Esophagus (tissue), 2 donors: ENCODE data around the gene SOS1. TPM values are rescaled to one million over a fixed set of nuclear protein-coding genes. Genes with fewer than 3 reads are reported as not detected.

Experiments used
- H3K27ac ChIP-seq, 2 donors: one replicate each; pipeline ENCODE4 v1.5.1; 2013; ENCODE audit warnings: low read depth in 2 of 2, mild to moderate bottlenecking in 2 of 2, inconsistent platforms in 1 of 2, low read length in 1 of 2, moderate library complexity in 1 of 2
- H3K27me3 ChIP-seq, 2 donors: one replicate each; pipeline ENCODE4 v1.6.1; 2013; ENCODE audit warnings: low read length in 2 of 2, control low read depth in 1 of 2, mild to moderate bottlenecking in 1 of 2; ENCODE audit not compliant: insufficient read depth in 2 of 2, control insufficient read depth in 1 of 2
- H3K36me3 ChIP-seq, 2 donors: one replicate each; pipeline ENCODE4 v1.6.1; 2013; ENCODE audit warnings: low read length in 1 of 2; ENCODE audit not compliant: control insufficient read depth in 2 of 2, insufficient read depth in 2 of 2
- H3K4me1 ChIP-seq, 2 donors: one replicate each; pipeline ENCODE4 v1.6.1; 2013; ENCODE audit warnings: low read length in 1 of 2; ENCODE audit not compliant: control insufficient read depth in 2 of 2, insufficient read depth in 2 of 2
- H3K4me3 ChIP-seq, 2 donors: one replicate each; pipeline ENCODE4 v1.5.1; 2013; ENCODE audit warnings: low read length in 2 of 2, mild to moderate bottlenecking in 2 of 2, low read depth in 1 of 2, moderate library complexity in 1 of 2
- H3K9me3 ChIP-seq, 2 donors: one replicate each; pipeline ENCODE4 v1.6.1; 2013; ENCODE audit warnings: mild to moderate bottlenecking in 2 of 2, low read depth in 1 of 2, low read length in 1 of 2, moderate library complexity in 1 of 2; ENCODE audit not compliant: control insufficient read depth in 2 of 2, insufficient read depth in 1 of 2
- WGBS, 2 donors: extraction: QIAGEN DNeasy Blood & Tissue Kit; methylation state at CpG; one replicate each; pipeline ENCODE4 v1.1.7; 2013; 5-methylcytosine and 5-hydroxymethylcytosine counted together
- polyA plus RNA-seq, 2 donors: library from polyadenylated mRNA; stranded (reverse); fragments of 200-250 nt; gene quantifications; one replicate each; pipeline ENCODE4 v1.2.3, GENCODE V29; 2013
- donor health status: healthy with polysubstance abuse.
- donor health status: Bipolar disorder and iron deficiency.

Gene SOS1
- polyA plus RNA-seq, 2 donors: 5.5 to 5.8 TPM

- no peak overlapping the region for H3K27ac ChIP-seq
- H3K4me1 ChIP-seq: no peaks in the 10 kb centered on the region
- no peaks in the 10 kb centered on the region for H3K9me3 ChIP-seq
- 82 to 84% methylated on average over 1 of the region's 1 CpG for WGBS, 2 donors
- no peaks in the 10 kb centered on the region for H3K36me3 ChIP-seq
- H3K4me3 ChIP-seq: no peak overlapping the region
- H3K27me3 ChIP-seq: no peaks in the 10 kb centered on the region
Measured at GRCh38 chr2:39109537-39109936, 11.3 kb downstream of the SOS1 start.

DNA sequence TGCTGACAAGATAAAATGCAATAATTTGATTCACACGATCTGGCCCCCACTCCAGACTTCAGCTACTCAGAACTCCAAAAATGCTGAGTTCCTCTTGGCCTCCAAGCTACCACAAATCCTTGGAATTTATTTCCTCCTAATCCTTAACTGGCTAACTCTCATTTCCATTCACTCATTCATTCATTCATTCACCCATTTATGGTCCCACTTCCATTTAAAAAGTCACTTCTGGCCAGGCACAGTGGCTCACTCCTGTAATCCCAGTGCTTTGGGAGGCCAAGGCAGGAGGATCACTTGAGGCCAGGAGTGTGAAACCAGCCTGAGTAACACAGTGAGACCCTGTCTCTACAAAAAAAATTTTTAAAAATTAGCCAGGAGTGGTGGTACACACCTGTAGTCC is 12.5 kb downstream of the SOS1 start:
- Histone ChIP-seq H3K4me3 (no peak overlapping the region), H3K4me1 (no peaks in the 10 kb centered on the region), H3K36me3 (no peaks in the 10 kb centered on the region), H3K9me3 (no peaks in the 10 kb centered on the region), H3K27ac (no peak overlapping the region), H3K27me3 (no peaks in the 10 kb centered on the region)
- 53 to 69% methylated on average over 1 of the region's 1 CpG for WGBS, 2 donors

GRCh38 chr2:39107724-39108273 is 13.1 kb downstream of the SOS1 start:
- H3K9me3 ChIP-seq: no peaks in the 10 kb centered on the region
- 38 to 46% methylated on average over 2 of the region's 2 CpGs for WGBS, 2 donors
- no peak overlapping the region for H3K4me3 ChIP-seq
- no peaks in the 10 kb centered on the region for H3K27me3 ChIP-seq
- no peak overlapping the region for H3K27ac ChIP-seq
- no peaks in the 10 kb centered on the region for H3K36me3 ChIP-seq
- H3K4me1 ChIP-seq: no peaks in the 10 kb centered on the region

- no peak overlapping the region for H3K27ac ChIP-seq
- H3K27me3 ChIP-seq: no peaks in the 10 kb centered on the region
- H3K9me3 ChIP-seq: no peaks in the 10 kb centered on the region
- no peaks in the 10 kb centered on the region for H3K36me3 ChIP-seq
- no peaks in the 10 kb centered on the region for H3K4me1 ChIP-seq
- 26 to 39% methylated on average over 4 of the region's 4 CpGs for WGBS, 2 donors
- no peak overlapping the region for H3K4me3 ChIP-seq
Measured at GRCh38 chr2:39107156-39107555, 13.7 kb downstream of the SOS1 start.

DNA sequence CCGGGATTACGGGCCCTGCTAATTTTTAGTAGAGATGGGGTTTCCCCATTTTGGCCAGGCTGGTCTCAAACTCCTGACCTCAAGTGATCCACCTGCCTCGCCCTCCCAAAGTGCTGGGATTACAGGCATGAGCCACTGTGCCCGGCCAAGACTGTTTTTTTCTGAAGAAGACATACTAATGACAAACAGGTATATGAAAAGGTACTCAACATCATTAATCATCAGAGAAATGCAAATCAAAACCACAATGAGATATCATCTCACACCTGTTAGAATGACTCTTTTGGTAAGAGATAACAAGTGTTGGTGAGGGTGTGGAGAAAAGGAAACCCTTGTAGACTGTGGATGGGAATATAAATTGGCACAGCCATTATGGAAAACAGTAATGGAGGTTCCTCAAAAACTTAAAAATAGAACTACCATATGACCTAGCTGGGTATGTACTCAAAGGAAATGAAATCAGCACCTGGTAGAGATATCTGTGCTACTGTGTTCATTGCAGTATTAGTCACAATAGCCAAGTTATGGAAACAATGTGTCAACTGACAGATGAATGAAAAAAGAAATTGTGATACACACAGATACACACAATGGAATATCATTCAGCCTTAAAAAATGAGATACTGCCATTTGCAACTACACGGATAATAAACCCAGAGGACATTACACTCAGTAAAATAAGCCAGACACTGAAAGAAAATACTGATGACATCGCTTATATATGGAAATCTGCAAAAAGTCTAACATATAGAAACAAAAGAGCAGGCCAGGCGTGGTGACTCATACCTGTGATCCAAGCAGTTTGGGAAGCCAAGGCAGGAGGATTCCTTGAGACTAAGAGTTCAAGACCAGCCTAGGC is 20.8 kb downstream of the SOS1 start:
- no peaks in the 10 kb centered on the region for H3K4me1 ChIP-seq
- no peak overlapping the region for H3K27ac ChIP-seq
- WGBS, 2 donors: 83 to 87% methylated on average over 7 of the region's 7 CpGs
- H3K36me3 ChIP-seq: no peaks in the 10 kb centered on the region
- no peaks in the 10 kb centered on the region for H3K9me3 ChIP-seq
- no peaks in the 10 kb centered on the region for H3K27me3 ChIP-seq
- H3K4me3 ChIP-seq: no peak overlapping the region

DNA sequence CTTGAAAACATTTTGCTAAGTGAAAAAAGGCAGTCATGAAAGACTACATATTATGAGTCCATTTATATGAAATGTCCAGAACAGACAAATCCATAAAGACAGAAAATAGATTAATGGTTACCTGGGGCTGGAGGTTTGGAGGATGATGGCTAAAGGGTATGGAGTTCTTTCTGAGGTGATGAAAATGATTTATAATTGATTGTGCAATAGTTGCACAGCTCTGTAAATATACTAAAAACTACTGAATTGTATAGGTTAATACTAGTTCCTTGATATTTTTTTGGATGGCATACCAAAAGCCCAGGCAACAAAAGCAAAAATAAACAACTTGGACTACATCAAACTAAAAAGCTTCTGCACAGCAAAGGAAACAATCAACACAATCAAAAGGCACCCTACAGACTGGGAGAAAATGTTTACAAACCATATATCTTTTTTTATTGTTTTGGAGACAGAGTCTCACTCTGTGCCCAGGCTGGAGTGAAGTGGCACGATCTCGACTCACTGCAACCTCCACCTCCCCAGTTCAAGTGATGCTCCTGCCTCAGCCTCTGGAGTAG is 21.5 kb downstream of the SOS1 start:
- Histone ChIP-seq H3K4me1 (no peaks in the 10 kb centered on the region), H3K9me3 (no peaks in the 10 kb centered on the region), H3K27ac (no peak overlapping the region), H3K4me3 (no peak overlapping the region), H3K36me3 (no peaks in the 10 kb centered on the region), H3K27me3 (no peaks in the 10 kb centered on the region)
- 85% methylated on average over 2 of the region's 2 CpGs for WGBS, 2 donors

DNA sequence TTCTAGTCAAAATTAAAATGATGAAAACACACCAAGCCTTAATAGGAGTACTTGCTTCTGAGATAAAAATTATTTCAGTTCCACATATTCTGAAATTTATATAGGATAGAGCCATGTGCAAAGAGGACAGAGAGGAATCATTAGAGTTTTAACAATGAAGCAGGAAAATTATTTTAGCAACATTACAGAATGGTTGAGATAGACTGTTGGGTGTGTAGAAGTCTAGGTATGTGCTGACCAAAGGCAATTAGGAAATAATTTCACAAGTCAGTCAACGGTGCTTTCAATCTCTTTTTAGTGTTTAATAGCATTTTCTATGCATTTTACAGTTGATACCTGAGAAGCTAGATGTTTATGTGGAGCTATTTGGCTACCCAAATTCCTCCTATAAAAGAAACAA is 25.2 kb downstream of the SOS1 start:
- Histone ChIP-seq H3K36me3 (no peaks in the 10 kb centered on the region), H3K27me3 (no peaks in the 10 kb centered on the region), H3K4me3 (no peak overlapping the region), H3K9me3 (no peaks in the 10 kb centered on the region), H3K27ac (no peak overlapping the region), H3K4me1 (no peaks in the 10 kb centered on the region)
- 71 to 81% methylated on average over 1 of the region's 1 CpG for WGBS, 2 donors

DNA sequence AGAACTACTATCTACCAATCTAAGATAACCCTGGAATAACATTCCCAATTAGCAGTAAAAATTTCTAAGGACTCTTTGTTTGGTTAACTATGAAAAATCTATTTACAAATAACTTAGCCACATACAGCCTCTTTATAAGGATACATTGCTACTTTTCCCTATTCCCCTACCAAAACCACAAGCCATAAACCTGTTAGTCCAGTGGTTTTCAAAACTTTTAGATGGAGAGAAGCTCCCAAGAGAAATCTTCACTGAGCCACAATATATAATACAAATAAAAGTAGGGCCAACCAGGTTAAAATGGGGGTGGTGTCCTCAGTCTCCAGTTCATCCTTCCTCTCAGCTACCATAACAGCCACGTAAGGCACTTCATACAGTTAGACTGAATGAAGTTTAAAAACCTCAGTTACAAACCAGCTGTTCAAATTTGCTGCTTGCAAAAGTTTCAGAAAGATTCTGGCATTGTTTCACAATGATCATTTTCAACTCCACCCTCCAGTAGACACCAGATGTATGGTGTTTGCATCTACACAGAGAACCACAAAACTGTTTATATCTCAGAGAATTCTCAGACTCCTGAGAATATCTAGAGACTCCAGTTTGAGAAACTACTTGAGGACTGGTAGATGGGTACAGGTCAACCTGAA is 26.0 kb downstream of the SOS1 start:
- H3K27ac ChIP-seq: no peak overlapping the region
- no peaks in the 10 kb centered on the region for H3K4me1 ChIP-seq

GRCh38 chr2:39093218-39093898 is 27.5 kb downstream of the SOS1 start:
- 56 to 66% methylated on average over 3 of the region's 3 CpGs for WGBS, 2 donors
- Histone ChIP-seq H3K27me3 (no peaks in the 10 kb centered on the region), H3K4me1 (no peaks in the 10 kb centered on the region), H3K9me3 (no peaks in the 10 kb centered on the region), H3K4me3 (no peak overlapping the region), H3K36me3 (no peaks in the 10 kb centered on the region), H3K27ac (no peak overlapping the region)

More for the DNA sequence above, 26.0 kb downstream of the SOS1 start:
- Histone ChIP-seq H3K9me3 (no peaks in the 10 kb centered on the region), H3K36me3 (no peaks in the 10 kb centered on the region), H3K27me3 (no peaks in the 10 kb centered on the region), H3K4me3 (no peak overlapping the region)
- 48 to 58% methylated on average over 1 of the region's 1 CpG for WGBS, 2 donors
